ENCODE measurements around the gene PLPP4. TPM values are rescaled to one million over a fixed set of nuclear protein-coding genes. Genes with fewer than 3 reads are reported as not detected.

The PLPP4 gene
- 0.70 and 0.85 TPM in 2 replicates for total RNA-seq

GRCh38 chr10:120456626-120457430 lies at the start of gene PLPP4:
PLPP4 (plus strand) TSS chr10:120457227; CDS start chr10:120457306, 79 bp downstream.

Measured in pericardium fibroblast (primary cell).